Stimulated activated CD4-positive, alpha-beta T cell treated with anti-CD3 and anti-CD28 coated beads, Interleukin-12 subunit alpha, Interleukin-12 subunit beta, amount 100 ng/mL, for 24 hours (primary cell): ENCODE results near the gene PHLPP1.

Source experiments
- DNase-seq, 2 experiments: peaks; one replicate each; pipeline ENCODE4 v3.0.0-alpha.2; 2020; ENCODE audit warnings: low read depth in 2 of 2

PHLPP1 gene

GRCh38 chr18:62810682-62811081 is 95.3 kb downstream of the PHLPP1 start:
- no peak for DNase-seq

- no peak for DNase-seq
These were observed 96.3 kb downstream of the PHLPP1 start for GRCh38 chr18:62811674-62812073.

- no peak for DNase-seq
These were observed 96.9 kb downstream of the PHLPP1 start for GRCh38 chr18:62812242-62812641.

- DNase-seq: no peak
These were observed 97.5 kb downstream of the PHLPP1 start for GRCh38 chr18:62812876-62813275.

- DNase-seq: no peak
These were observed 98.9 kb downstream of the PHLPP1 start for GRCh38 chr18:62814132-62814759.

- no peak for DNase-seq
These were observed 110.0 kb downstream of the PHLPP1 start for GRCh38 chr18:62825382-62825781.

- DNase-seq: no peak
These were observed 112.1 kb downstream of the PHLPP1 start for GRCh38 chr18:62827397-62827796.

- no peak for DNase-seq
These were observed 112.8 kb downstream of the PHLPP1 start for GRCh38 chr18:62828091-62828640.

GRCh38 chr18:62828852-62829251 is 113.5 kb downstream of the PHLPP1 start:
- DNase-seq: no peak

GRCh38 chr18:62829936-62830335 is 114.6 kb downstream of the PHLPP1 start:
- no peak for DNase-seq

- DNase-seq: no peak
These were observed 116.9 kb downstream of the PHLPP1 start for GRCh38 chr18:62832282-62832681.

GRCh38 chr18:62833494-62833893 is 118.2 kb downstream of the PHLPP1 start:
- DNase-seq: no peak

- no peak for DNase-seq
These were observed 119.4 kb downstream of the PHLPP1 start for GRCh38 chr18:62834715-62835114.

- DNase-seq: no peak
These were observed 121.7 kb downstream of the PHLPP1 start for GRCh38 chr18:62837011-62837410.

- DNase-seq: no peak
These were observed 123.2 kb downstream of the PHLPP1 start for GRCh38 chr18:62838475-62839098.

- DNase-seq: no peak
These were observed 124.8 kb downstream of the PHLPP1 start for GRCh38 chr18:62839874-62840713.

- no peak for DNase-seq
These were observed 126.1 kb downstream of the PHLPP1 start for GRCh38 chr18:62841405-62841804.

GRCh38 chr18:62842898-62843297 is 127.6 kb downstream of the PHLPP1 start:
- no peak for DNase-seq

- peak in 1 of 2 experiments; percentile 13 for DNase-seq
These were observed 129.7 kb downstream of the PHLPP1 start for GRCh38 chr18:62844850-62845643.

GRCh38 chr18:62846313-62846712 is 131.0 kb downstream of the PHLPP1 start:
- no peak for DNase-seq

- DNase-seq: no peak
These were observed 131.7 kb downstream of the PHLPP1 start for GRCh38 chr18:62847081-62847480.

GRCh38 chr18:62848946-62849345 is 133.6 kb downstream of the PHLPP1 start:
- DNase-seq: no peak
